IMR-90 (cell line): Measurements from ENCODE around the gene USB1. TPM values are rescaled to one million over a fixed set of nuclear protein-coding genes. Genes with fewer than 3 reads are reported as not detected.

Source experiments
- ATAC-seq: fragments of 200-7000 bp; cut with Tn5 transposase; 2 replicates; pipeline ENCODE4 v1.9.1; 2020; ENCODE audit warnings: low read depth, mild to moderate bottlenecking, moderate library complexity
- BruUV-seq: library from RNA; stranded (reverse); fragments of 400-500 nt; replicated peaks from 2 replicates; lab custom pipeline; 2021; lab: Mats Ljungman, UMichigan
- CTCF ChIA-PET: fragments of 300-600 bp; formaldehyde crosslinking; extraction: SDS; loops from one replicate; lab custom pipeline; 2021; ENCODE audit warnings: antibody characterized with exemption; lab: Yijun Ruan, JAX
- POLR2A ChIA-PET: fragments of 300-600 bp; sonication (Branson Sonifier 250); formaldehyde crosslinking; loops from one replicate; lab custom pipeline; 2022; ENCODE audit warnings: antibody characterized with exemption; ENCODE audit not compliant: unreplicated experiment; lab: Charles Lee
- DNase-seq: peaks from one replicate; pipeline ENCODE4 v3.0.0; 2013
- H2AFZ ChIP-seq: replicated peaks from 2 replicates; pipeline ENCODE3; 2013; ENCODE audit warnings: low read length, mild to moderate bottlenecking; ENCODE audit not compliant: poor library complexity
- H2AK5ac ChIP-seq: 2 replicates; pipeline ENCODE4 v1.6.1; 2013; ENCODE audit warnings: low read depth, low read length, inconsistent platforms
- H2AK9ac ChIP-seq: replicated peaks from 2 replicates; pipeline ENCODE3; 2013; ENCODE audit warnings: mild to moderate bottlenecking, low read depth, low read length, moderate library complexity; ENCODE audit not compliant: poor library complexity
- H2BK120ac ChIP-seq: 2 replicates; pipeline ENCODE4 v1.6.1; 2013; ENCODE audit warnings: low read depth, low read length, inconsistent platforms
- H2BK15ac ChIP-seq: 3 replicates; pipeline ENCODE4 v1.6.1; 2013; ENCODE audit warnings: low read depth, low read length, inconsistent platforms
- H2BK20ac ChIP-seq: 2 replicates; pipeline ENCODE4 v1.6.1; 2013; ENCODE audit warnings: low read depth, mild to moderate bottlenecking, inconsistent platforms, low read length, moderate library complexity
- H2BK5ac ChIP-seq: 2 replicates; pipeline ENCODE4 v1.6.1; 2013; ENCODE audit warnings: mild to moderate bottlenecking, low read depth, low read length, inconsistent platforms; ENCODE audit not compliant: poor library complexity, severe bottlenecking
- H3K14ac ChIP-seq: replicated peaks from 2 replicates; pipeline ENCODE4 v1.6.1; 2013; ENCODE audit warnings: low read depth, low read length, inconsistent platforms
- H3K18ac ChIP-seq: 2 replicates; pipeline ENCODE4 v1.6.1; 2013; ENCODE audit warnings: low read depth, low read length, control low read depth
- H3K23ac ChIP-seq: 2 replicates; pipeline ENCODE4 v1.6.1; 2013; ENCODE audit warnings: low read depth, low read length, inconsistent platforms
- H3K27ac ChIP-seq: 2 replicates; pipeline ENCODE4 v1.5.1; 2013; ENCODE audit warnings: mild to moderate bottlenecking, control low read depth, low read length; ENCODE audit not compliant: insufficient read depth
- H3K27me3 ChIP-seq: 2 replicates; pipeline ENCODE4 v1.6.1; 2013; ENCODE audit warnings: low read length; ENCODE audit not compliant: control insufficient read depth, insufficient read depth
- H3K36me3 ChIP-seq: 2 replicates; pipeline ENCODE4 v1.6.1; 2013; ENCODE audit warnings: low read length, mixed read lengths; ENCODE audit not compliant: control insufficient read depth, insufficient read depth
- H3K4ac ChIP-seq: 2 replicates; pipeline ENCODE4 v1.6.1; 2013; ENCODE audit warnings: low read depth, low read length, inconsistent platforms
- H3K4me1 ChIP-seq: 2 replicates; pipeline ENCODE4 v1.6.1; 2013; ENCODE audit warnings: low read length, mixed read lengths; ENCODE audit not compliant: control insufficient read depth, insufficient read depth
- H3K4me2 ChIP-seq: 2 replicates; pipeline ENCODE4 v1.6.1; 2013; ENCODE audit warnings: low read depth, mild to moderate bottlenecking, control low read depth, low read length, moderate library complexity
- H3K4me3 ChIP-seq: 2 replicates; pipeline ENCODE4 v1.5.1; 2013; ENCODE audit warnings: low read depth, mild to moderate bottlenecking, control low read depth, low read length, moderate library complexity; ENCODE audit not compliant: insufficient read depth
- H3K56ac ChIP-seq: 2 replicates; pipeline ENCODE4 v1.6.1; 2013; ENCODE audit warnings: low read length, inconsistent platforms; ENCODE audit not compliant: insufficient read depth; ENCODE audit errors: extremely low read depth
- H3K79me1 ChIP-seq, 2 experiments: 2 replicates each; pipeline ENCODE4 v1.6.1; 2013; ENCODE audit warnings: low read length in 2 of 2, inconsistent platforms in 1 of 2, low read depth in 1 of 2
- H3K9ac ChIP-seq: 2 replicates; pipeline ENCODE4 v1.6.1; 2013; ENCODE audit warnings: low read depth, low read length, control low read depth
- H3K9me1 ChIP-seq: 2 replicates; pipeline ENCODE4 v1.6.1; 2013; ENCODE audit warnings: low read length, inconsistent platforms; ENCODE audit not compliant: insufficient read depth
- H3K9me3 ChIP-seq: 2 replicates; pipeline ENCODE4 v1.6.1; 2013; ENCODE audit warnings: low read length; ENCODE audit not compliant: control insufficient read depth, insufficient read depth
- H4K20me1 ChIP-seq: 2 replicates; pipeline ENCODE4 v1.6.1; 2013; ENCODE audit warnings: low read length, inconsistent platforms; ENCODE audit not compliant: insufficient read depth
- H4K5ac ChIP-seq: 2 replicates; pipeline ENCODE4 v1.6.1; 2013; ENCODE audit warnings: mild to moderate bottlenecking, low read depth, low read length, control low read depth
- H4K8ac ChIP-seq, 2 experiments: 2 replicates each; pipeline ENCODE4 v1.6.1; 2013; ENCODE audit warnings: low read depth in 2 of 2, low read length in 2 of 2, control low read depth in 1 of 2, inconsistent platforms in 1 of 2
- H4K91ac ChIP-seq: 2 replicates; pipeline ENCODE4 v1.6.1; 2013; ENCODE audit warnings: low read depth, low read length, inconsistent platforms; ENCODE audit not compliant: insufficient read depth
- BHLHE40 ChIP-seq: fragments of 150-350 bp; IDR thresholded peaks from 2 replicates; pipeline ENCODE4 v1.6.1; 2016; ENCODE audit warnings: mild to moderate bottlenecking, low read depth, low read length
- FOS ChIP-seq: fragments of 150-350 bp; IDR thresholded peaks from 2 replicates; pipeline ENCODE4 v1.6.1; 2016; ENCODE audit warnings: low read depth, low read length
- MAFK ChIP-seq: IDR thresholded peaks from 2 replicates; pipeline ENCODE4 v1.6.1; 2012; ENCODE audit warnings: low read depth, low read length, improper control_type of control experiment
- MXI1 ChIP-seq: IDR thresholded peaks from 2 replicates; pipeline ENCODE4 v1.6.1; 2012; ENCODE audit warnings: low read depth, mild to moderate bottlenecking, low read length, moderate library complexity, borderline replicate concordance
- NFE2L2 ChIP-seq: fragments of 150-350 bp; IDR thresholded peaks from 2 replicates; pipeline ENCODE4 v1.6.1; 2016; ENCODE audit warnings: low read depth, mild to moderate bottlenecking, low read length
- POLR2A ChIP-seq: IDR thresholded peaks from 2 replicates; pipeline ENCODE4 v1.6.1; 2012; ENCODE audit warnings: mild to moderate bottlenecking, low read depth, low read length
- SMC3 ChIP-seq: fragments of 150-350 bp; IDR thresholded peaks from 2 replicates; pipeline ENCODE4 v1.6.1; 2016; ENCODE audit warnings: low read depth, mild to moderate bottlenecking, antibody characterized with exemption, low read length, moderate library complexity
- WGBS, 2 experiments: methylation state at CpG; one replicate each; pipeline versions ENCODE4 v1.1.5 to v1.1.7; 2013; ENCODE audit warnings: missing lambda C conversion rate in 2 of 2; ENCODE audit not compliant: insufficient read length in 1 of 2; ENCODE audit errors: extremely low coverage in 2 of 2; 5-methylcytosine and 5-hydroxymethylcytosine counted together
- dilution Hi-C: fragments of 300-500 bp; cut with HindIII; formaldehyde crosslinking; loops from one replicate; pipeline ENCODE4 v1.14.3; 2018; ENCODE audit warnings: low sequenced_read_pairs; ENCODE audit not compliant: unreplicated experiment
- in situ Hi-C: fragments of 300-500 bp; cut with MboI; formaldehyde crosslinking; loops from 3 replicates; pipeline ENCODE4 v1.14.3; 2019; ENCODE audit warnings: low sequenced_read_pairs, inconsistent platforms, mixed read lengths
- intact Hi-C: fragments of 100-400 bp; cut with micrococcal nuclease; formaldehyde crosslinking; loops from 2 replicates; pipeline ENCODE4 v1.10.0; 2022
- polyA plus RNA-seq, 3 experiments: library from polyadenylated mRNA; depleted of rRNA; stranded (reverse); fragments of >200 nt; gene quantifications; 2 replicates each; pipeline ENCODE4 v1.2.3, GENCODE V29; 2012; ENCODE audit warnings: low replicate concordance in 1 of 3
- total RNA-seq: library from RNA; depleted of rRNA; stranded (reverse); fragments of >200 nt; gene quantifications from 2 replicates; pipeline ENCODE4 v1.2.3, GENCODE V29; 2012
- TF ChIP-seq, protein P1 (sequence below): fragments of 150-350 bp; IDR thresholded peaks from 2 replicates; pipeline ENCODE4 v1.6.1; 2016; ENCODE audit warnings: low read depth, mild to moderate bottlenecking, low read length, moderate library complexity, borderline replicate concordance
- TF ChIP-seq, protein P2 (sequence below): conservative IDR thresholded peaks from 2 replicates; pipeline ENCODE4 v1.5.1; 2012; ENCODE audit warnings: mild to moderate bottlenecking, low read depth, low read length, improper control_type of control experiment

Gene USB1
- total and polyA plus RNA-seq, 2 of the 4 experiments (the other 2 are of a cell fraction), result 45.9 to 94.9 TPM

DNA sequence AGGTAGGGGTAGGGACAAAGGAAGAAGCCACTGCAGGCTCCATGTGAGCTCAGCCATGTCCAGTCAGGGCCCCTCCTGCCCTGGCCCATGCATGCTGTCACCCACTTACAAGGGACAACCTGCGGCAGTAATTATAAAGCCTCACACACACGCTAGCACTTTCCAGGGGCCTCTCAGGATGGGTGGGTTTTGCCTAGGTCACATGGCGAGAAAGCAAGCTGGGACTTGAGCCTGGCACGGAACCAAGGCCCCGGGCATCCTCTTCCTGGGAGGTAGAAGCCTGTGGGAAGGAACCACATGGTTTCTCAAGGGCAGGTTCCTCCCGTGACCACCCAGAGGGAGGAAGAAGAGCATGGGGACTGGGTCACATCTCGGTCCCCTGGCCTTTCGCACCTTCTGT is 7.8 kb upstream of the USB1 start:
- Histone ChIP-seq H3K4me2 (no peak overlapping the region), H2AK5ac (no peak overlapping the region), H3K23ac (no peak overlapping the region), H3K4me1 (no peaks in the 10 kb centered on the region), H3K4ac (no peak overlapping the region), H4K5ac (no peak overlapping the region), H2AFZ (no peak overlapping the region), H3K27me3 (no peaks in the 10 kb centered on the region; the same call in 1 of the 2 replicates), H3K9ac (no peak overlapping the region), H4K8ac (no peak overlapping the region), H3K36me3 (peaks cover 34% of the 10 kb centered on the region; the same call in 1 of the 2 replicates), H2AK9ac (no peak overlapping the region), H2BK15ac (no peak overlapping the region), H3K14ac (no peak overlapping the region), H3K9me1 (no peaks in the 10 kb centered on the region), H2BK20ac (no peak overlapping the region), H3K56ac (no peak overlapping the region), H3K79me1 (peaks cover 3 to 25% of the 10 kb centered on the region in 2 experiments; a peak in 3 of 4 replicates), H4K91ac (no peak overlapping the region), H3K18ac (no peak overlapping the region), H3K27ac (no peak overlapping the region), H3K4me3 (no peak overlapping the region), H2BK5ac (no peak overlapping the region), H3K9me3 (no peaks in the 10 kb centered on the region), H2BK120ac (no peak overlapping the region), H4K20me1 (peaks cover 13% of the 10 kb centered on the region)
- no peak for DNase-seq
- ChIA-PET POLR2A (no interaction called here), CTCF (no interaction called here)
- 90% methylated on average over 2 of the region's 8 CpGs; no CpG with 5 or more reads in 1 of the 2 experiments for WGBS, 2 experiments
- dilution Hi-C loops, result no loop called here
- in situ Hi-C loops, result no loop called here
- TF ChIP-seq, protein P1, sequence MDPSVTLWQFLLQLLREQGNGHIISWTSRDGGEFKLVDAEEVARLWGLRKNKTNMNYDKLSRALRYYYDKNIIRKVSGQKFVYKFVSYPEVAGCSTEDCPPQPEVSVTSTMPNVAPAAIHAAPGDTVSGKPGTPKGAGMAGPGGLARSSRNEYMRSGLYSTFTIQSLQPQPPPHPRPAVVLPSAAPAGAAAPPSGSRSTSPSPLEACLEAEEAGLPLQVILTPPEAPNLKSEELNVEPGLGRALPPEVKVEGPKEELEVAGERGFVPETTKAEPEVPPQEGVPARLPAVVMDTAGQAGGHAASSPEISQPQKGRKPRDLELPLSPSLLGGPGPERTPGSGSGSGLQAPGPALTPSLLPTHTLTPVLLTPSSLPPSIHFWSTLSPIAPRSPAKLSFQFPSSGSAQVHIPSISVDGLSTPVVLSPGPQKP, result no peak
- TF ChIP-seq POLR2A (no peak), MAFK (no peak), MXI1 (no peak), BHLHE40 (no peak), SMC3 (no peak), FOS (no peak), NFE2L2 (no peak)
- TF ChIP-seq, protein P2, sequence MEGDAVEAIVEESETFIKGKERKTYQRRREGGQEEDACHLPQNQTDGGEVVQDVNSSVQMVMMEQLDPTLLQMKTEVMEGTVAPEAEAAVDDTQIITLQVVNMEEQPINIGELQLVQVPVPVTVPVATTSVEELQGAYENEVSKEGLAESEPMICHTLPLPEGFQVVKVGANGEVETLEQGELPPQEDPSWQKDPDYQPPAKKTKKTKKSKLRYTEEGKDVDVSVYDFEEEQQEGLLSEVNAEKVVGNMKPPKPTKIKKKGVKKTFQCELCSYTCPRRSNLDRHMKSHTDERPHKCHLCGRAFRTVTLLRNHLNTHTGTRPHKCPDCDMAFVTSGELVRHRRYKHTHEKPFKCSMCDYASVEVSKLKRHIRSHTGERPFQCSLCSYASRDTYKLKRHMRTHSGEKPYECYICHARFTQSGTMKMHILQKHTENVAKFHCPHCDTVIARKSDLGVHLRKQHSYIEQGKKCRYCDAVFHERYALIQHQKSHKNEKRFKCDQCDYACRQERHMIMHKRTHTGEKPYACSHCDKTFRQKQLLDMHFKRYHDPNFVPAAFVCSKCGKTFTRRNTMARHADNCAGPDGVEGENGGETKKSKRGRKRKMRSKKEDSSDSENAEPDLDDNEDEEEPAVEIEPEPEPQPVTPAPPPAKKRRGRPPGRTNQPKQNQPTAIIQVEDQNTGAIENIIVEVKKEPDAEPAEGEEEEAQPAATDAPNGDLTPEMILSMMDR, result no peak
- no peak for ATAC-seq
- intact Hi-C loops, result no loop called here
- BruUV-seq, result no TSS peak
